ENCODE results near the gene ZMYND8.

The ZMYND8 gene

DNA sequence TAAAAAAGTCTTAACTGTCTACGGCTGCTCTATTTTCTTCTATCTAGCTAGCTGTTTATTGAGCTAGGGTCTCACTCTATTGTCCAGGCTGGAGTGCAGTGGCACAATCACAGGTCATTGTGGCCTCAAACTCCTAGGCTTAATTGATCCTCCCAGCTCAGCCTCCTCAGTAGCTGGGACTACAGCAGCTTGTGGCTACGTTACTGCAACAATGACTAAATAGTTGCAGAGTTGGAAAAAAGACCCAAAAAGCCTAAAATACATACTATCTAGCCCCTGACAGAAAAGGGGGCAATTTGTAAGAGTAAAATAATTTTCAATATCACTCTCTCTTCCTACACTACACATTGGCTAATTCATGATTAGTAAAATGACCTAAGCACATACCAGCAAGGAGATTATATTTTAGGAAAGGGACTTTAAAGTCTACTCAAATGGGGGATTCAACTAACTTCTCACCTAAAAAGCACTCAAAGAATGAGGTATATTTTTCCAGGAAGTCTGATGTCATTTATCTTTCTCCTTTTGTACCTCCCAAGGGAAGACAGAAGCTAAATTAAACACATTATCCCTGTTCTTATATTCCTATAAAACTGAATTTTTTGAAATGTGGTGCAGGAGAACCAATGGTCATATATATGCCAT is 82.8 kb downstream of the ZMYND8 start:
- TF ChIP-seq CTCF (conservative IDR thresholded peaks at IDR 0.05; ENCODE audit: control insufficient read depth, insufficient read depth, low read depth, low read length) = no peak
- DNase-seq (ENCODE audit: low read depth) = peak; percentile 38
- no peak overlapping the region for H3K4me3 ChIP-seq (ENCODE audit: control insufficient read depth, low read depth, low read length)

- peak; percentile 94 for TF ChIP-seq CTCF (conservative IDR thresholded peaks at IDR 0.05; ENCODE audit: control insufficient read depth, insufficient read depth, low read depth, low read length)
- no peak overlapping the region for H3K4me3 ChIP-seq (ENCODE audit: control insufficient read depth, low read depth, low read length)
- DNase-seq (ENCODE audit: low read depth) = peak; percentile 79
Observed at GRCh38 chr20:47272893-47273590, 83.5 kb downstream of the ZMYND8 start.

- no peak overlapping the region for H3K4me3 ChIP-seq (ENCODE audit: control insufficient read depth, low read depth, low read length)
- DNase-seq (ENCODE audit: low read depth) = no peak
- no peak for TF ChIP-seq CTCF (conservative IDR thresholded peaks at IDR 0.05; ENCODE audit: control insufficient read depth, insufficient read depth, low read depth, low read length)
Observed at GRCh38 chr20:47271046-47271615, 85.4 kb downstream of the ZMYND8 start.

DNA sequence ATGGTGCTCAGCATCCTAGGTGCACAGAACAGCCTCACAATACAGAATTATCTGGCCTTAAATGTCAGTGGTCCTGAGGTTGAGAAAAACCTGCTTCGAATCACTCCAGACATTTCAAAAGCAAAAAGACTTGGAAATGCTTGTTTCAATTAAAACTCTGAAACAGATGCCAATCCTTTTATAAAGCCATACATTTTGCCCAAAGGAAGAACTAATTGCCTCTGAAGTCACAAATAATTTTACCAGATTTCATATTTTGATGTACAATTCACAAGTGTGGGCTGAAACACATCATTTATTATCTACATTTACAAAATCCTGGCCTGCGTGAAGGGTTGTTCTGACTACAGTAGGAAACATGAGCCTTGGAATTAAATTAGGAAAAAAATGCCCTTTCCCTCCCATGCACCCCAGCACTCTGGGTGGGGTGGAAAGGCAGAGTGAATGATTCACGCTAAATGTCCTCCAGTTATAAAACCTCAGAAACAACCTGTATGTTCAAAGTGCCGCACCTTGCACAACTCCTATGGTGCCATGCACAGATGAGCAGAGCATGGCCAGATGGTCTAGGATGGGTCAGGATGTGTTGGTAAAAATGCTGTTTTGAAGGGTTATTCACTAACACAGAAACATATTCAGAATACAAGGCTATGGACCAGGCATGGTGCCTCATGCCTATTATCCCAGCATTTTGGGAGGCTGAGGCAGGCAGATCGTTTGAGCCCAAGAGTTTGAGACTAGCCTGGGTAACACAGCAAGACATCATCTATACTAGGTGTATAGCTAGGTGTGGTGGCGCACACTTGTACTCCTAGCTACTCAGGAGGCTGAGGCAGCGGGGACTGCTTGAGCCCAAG is 87.0 kb downstream of the ZMYND8 start:
- no peak overlapping the region for H3K4me3 ChIP-seq (ENCODE audit: control insufficient read depth, low read depth, low read length)
- DNase-seq (ENCODE audit: low read depth) = peak; percentile 54
- TF ChIP-seq CTCF (conservative IDR thresholded peaks at IDR 0.05; ENCODE audit: control insufficient read depth, insufficient read depth, low read depth, low read length) = no peak

- TF ChIP-seq CTCF (conservative IDR thresholded peaks at IDR 0.05; ENCODE audit: control insufficient read depth, insufficient read depth, low read depth, low read length) = no peak
- H3K4me3 ChIP-seq (ENCODE audit: control insufficient read depth, low read depth, low read length) = no peak overlapping the region
Observed at GRCh38 chr20:47267621-47268020, 88.9 kb downstream of the ZMYND8 start.

DNA sequence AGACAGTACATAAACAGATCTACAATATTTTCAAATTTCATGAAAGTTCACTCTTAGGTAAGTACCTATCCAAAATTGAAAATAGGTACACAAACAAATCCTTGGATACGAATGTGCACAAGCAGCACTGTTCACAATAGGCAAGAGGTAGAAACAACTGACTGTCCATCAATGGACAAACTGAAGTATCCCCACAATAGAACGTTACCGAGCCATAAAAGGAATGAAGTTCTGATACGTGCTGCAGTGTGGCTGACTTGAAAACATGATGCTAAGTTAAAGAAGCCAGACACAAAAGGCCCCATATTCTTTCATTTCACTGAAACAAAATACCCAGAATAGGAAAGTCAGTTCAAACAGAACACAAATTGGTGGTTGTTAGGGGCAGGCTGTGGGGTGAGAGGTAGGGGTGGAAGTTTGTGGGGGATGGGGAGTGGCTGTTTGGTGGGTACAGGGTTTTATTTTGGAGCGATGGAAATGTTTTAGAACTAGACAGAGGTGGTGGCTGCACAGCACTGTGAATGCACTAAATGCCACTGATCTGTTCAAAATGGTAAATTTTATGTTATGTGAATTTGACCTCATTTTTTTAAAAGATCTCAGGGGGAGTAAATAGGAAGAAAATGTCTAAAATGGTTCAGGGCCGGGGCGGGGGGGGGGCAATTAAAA is 89.5 kb downstream of the ZMYND8 start:
- no peak for DNase-seq (ENCODE audit: low read depth)
- H3K4me3 ChIP-seq (ENCODE audit: control insufficient read depth, low read depth, low read length) = no peak overlapping the region
- TF ChIP-seq CTCF (conservative IDR thresholded peaks at IDR 0.05; ENCODE audit: control insufficient read depth, insufficient read depth, low read depth, low read length) = no peak

More at GRCh38 chr20:47267621-47268020, 88.9 kb downstream of the ZMYND8 start:
- no peak for DNase-seq (ENCODE audit: low read depth)
